Stimulated activated CD8-positive, alpha-beta memory T cell treated with anti-CD3 and anti-CD28 coated beads, Interleukin-12 subunit alpha, Interleukin-12 subunit beta, amount 100 ng/mL, for 1 hour (primary cell): Measurements from ENCODE around the gene NRG2.

ENCODE experiments used
- DNase-seq: peaks from one replicate; pipeline ENCODE4 v3.0.0-alpha.2; 2020; ENCODE audit warnings: low read depth

Gene NRG2

DNA sequence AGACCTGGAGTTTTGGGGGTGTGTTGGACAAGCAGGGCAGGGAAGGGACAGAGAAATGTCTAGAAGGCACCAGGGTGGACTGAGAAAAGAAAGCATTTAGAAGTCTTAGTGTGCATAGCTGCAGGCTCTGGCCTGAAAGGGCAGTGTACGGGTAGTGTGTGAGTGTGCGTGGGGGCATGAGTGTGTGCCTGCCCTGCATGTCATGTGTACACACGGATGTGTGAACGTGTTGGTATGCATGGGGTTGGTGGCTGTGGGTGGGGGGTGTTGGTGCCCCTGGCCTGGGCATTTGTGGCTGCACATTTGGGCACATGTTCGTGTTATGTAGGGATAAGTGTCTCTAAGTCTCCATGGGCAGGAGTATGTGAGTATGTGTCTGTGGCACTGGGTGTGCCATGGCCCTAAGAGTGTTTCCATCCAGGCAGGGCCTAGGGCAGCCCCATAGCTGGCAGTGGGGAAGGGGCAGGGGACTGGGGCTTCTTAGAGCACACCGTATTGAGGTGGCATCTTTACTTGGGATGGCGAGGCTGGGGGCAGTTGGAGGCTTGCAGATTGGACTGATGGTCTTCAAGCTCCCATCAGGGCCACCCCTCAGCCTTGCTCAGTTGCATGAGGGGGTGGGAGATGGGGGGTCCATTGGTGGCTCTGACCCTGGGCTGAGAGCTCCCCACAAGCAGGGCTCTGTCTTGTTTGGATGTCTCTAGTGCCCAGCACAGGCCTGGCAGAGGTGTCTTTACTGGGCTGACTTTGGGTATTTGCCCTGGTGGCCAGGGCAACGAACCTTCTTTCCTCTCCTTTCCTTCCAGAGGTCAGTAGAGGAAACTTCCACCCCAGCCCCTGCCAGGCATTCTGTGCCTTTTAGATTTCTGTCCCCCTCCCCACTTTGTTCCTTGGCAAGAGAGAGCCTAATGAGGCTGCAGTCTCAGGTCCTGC, 232.5 kb downstream of the NRG2 start:
- DNase-seq: no peak

DNA sequence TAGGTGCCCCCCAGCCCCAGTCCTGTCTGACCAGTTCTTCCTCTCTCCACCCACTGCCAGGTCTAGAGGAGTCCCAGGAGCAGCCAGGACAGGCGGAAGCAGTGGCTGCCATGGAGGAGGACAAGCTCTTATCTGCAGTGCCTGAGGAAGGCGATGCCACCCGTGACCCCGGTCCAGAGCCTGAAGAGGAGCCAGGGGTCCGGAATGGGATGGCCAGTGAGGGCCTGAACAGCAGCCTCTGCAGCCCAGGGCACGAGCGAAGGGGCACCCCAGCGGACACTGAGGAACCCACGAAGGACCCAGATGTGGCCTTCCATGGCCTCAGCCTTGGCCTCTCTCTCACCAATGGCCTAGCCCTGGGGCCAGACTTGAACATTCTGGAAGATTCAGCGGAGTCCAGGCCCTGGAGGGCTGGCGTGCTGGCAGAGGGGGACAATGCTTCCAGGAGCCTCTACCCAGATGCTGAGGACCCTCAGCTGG, 233.7 kb downstream of the NRG2 start:
- DNase-seq: no peak

DNA sequence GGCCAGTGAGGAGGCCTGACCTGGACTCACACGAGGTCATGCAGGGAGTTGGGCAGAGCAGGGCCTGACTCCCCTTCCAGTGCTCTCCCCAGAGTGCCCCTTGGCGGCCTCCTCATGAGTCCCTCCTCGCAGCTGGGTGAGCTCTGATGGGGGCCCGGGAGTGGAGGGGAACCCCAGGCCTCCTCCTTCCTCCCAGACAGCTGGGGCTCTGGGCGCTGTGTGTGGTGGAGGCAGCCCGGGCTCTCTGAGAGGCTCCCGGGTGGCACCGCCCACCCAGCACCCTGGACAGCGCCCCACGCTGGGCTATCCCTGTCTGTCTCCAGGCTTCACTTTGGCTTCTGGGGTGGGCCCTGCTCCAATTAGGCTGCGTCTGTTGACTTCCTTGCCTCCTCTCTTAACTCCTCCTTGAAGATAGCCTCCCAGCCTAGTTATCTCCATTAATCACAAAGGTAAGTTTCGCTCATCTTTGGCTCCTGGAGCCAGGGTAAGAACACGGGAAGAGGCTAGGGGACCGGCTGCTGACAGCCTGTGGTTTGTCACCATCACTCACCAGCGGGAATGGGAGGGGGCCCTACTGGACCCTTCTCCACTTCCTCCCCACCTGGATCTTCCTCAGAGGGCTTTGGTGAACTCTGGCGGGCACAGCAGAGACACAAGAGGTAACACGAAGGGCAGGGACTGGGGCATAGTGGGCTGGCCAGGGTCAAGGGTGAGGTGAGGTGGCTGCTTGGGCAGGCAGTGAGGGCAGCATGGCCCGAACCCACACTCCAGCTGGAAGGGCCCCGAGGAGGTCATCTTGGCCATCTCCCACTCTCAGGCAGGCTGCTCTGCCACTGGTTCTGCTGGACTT, 234.4 kb downstream of the NRG2 start:
- no peak for DNase-seq

DNA sequence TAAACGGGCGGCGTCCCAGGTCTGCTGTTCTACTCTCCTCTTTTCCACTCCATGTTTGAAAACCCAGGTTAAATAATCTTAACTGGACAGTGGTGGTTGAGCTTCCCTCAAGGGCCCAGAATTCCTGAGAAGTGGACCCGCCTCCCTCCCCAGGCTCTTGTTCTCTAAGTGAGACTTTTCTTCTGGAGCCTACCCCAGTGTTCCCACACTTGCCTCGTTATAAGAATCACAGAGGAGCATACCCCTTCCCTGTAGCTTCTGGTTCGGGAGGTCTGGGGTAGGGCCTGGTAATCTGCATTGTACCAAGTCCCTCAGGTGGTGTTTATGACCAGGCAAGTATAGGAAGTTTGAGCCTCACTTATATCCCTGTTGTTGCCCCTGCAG, 235.5 kb downstream of the NRG2 start:
- no peak for DNase-seq

DNA sequence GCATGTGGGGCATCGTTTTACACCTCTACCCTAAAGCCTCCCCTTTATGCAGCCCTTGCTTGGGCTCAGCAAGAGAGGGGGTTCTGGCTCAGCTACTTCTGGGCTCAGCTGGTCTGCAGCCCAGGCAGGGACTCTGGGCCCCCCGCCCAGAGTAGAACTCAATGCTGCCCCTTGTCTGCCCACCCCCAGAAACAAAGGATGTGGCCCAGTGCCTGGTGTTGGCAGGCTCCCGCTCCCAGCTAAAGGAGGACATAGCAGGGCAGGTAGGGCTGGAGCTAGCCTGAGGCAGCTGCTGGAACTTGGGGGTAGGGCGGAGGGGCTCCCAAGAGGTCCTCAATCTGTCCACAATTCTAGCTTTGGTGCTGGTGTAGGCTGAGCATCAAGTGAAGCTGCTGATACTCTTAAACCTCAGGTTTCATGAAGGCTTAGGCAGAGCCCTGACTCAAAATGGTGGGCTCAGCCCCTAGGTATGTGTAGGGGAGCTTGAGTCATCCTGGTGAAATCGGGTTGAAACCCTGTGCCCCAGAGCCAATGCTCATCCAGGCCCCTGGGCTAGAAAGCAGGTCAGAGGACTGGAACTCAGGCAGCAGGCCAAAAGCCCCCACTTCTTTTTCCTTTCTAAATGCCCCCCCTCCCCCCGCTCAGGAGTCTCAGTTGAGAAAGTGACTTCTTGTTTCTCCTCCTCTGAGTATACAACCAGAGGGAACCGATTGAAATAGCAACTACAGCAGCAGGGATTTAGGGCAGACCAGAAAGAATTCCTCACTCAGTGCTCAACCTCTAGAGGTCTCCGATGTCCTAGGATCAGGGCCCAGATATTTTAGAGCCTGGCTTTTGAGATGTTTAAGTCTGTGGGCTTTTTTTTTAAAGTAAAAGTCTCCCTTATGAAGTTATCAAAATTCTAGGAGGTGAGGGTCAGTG, 236.1 kb downstream of the NRG2 start:
- no peak for DNase-seq

DNA sequence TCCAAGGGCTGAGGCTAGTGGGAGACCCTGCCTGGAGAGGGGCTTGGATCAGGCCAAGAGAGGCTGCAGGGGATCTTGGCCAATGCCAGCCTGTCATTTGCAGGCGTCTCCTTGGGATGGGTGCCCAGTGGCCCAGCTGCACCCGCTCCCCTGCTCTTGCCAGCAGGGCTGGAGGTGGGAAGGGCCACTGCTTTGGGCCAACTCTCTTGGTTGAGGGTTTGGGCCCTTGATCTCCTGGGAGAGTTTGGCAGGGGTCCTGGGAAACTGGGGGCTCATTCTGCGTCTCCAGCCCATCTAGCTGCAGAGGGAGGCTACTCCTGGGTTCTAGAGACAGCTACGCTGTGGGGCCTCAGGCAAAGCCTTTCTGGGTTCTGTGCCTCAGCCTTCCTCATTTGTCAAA, 237.0 kb downstream of the NRG2 start:
- DNase-seq: no peak

DNA sequence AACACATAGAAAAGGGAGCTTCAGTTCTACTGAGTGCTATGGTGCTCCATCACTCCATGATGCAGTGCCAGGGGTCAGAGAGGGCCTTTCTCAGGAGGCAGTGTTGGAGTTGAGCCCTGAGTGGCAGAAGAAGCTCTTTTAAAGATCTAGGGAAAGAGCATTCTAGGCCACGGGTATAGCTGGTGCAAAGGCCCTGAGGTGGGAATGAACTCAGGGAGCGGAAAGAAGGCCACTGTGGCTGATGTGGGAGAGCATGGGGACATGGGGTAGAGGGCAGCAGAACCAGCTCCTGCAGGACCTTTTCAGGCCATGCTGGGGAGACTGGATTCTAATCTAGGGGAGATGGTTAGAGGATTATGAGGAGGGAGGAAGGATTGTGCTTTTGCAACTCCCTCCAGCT, 237.6 kb downstream of the NRG2 start:
- no peak for DNase-seq

DNA sequence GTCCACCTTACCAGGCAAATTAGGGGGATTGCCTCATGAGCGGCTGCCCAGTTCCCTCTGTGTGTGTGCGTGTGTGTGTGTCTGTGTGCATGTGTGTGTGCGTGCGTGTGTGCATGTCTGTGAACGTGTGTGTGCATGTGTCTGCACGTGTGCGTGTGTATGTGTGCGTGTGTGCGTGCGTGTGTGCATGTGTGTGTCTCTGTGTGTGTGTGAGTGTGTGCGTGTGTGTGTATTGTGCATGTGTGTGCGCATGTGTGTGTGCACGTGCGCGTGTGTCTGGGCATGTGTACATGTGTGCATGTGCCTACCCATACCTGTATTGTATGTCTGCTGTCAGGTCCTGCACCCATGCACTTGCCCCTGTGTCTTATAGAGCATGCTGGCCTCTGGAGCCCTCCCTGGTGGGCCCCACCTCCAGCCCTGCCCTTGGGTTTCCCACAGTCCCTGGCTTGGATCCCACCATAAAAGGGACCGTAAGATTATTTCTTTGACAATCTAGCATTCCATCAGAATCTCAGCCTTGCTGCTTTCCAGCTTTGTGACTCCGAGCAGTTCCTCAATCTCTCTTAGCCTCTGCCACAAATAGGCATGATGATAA, 238.2 kb downstream of the NRG2 start:
- DNase-seq: no peak

DNA sequence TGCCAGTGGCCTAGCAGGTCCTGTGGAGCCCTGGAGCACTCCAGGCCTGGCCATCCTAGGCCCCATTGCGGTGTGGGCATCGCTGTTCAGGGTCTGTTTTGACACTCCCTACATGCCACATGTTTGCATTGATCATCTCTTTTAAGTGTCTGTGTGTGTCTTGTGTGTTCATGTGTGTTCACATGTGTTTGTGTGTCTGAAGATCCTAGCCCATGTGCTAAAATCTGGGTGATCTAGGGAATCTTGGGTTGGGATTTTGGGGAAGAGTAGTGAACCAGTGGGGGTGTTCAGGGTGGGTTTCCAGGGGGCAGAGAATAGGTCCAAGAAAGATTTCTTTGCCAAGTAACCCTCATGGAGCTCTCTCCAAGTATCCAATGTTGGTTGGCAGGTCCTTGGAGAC, 239.1 kb downstream of the NRG2 start:
- no peak for DNase-seq

DNA sequence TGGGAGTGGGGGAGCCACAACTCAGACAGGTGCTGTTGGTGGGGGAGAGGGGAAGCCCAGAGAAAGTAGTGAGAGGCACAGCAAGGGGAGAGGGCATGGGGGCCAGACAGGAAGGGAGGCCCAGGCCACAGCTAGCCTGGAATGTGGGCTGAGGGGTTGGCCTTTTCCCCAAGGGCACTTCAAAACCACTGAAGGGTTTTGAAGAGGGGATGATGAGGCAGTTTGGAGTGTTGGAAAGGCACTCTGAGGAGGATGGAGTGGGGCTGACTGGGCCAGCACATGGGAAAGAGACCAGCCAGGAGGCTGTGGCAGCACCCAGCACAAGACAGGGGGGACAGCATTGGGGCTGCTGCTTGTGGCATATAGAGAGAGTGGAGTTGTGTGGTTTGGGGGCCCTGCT, 243.7 kb downstream of the NRG2 start:
- DNase-seq: no peak

DNA sequence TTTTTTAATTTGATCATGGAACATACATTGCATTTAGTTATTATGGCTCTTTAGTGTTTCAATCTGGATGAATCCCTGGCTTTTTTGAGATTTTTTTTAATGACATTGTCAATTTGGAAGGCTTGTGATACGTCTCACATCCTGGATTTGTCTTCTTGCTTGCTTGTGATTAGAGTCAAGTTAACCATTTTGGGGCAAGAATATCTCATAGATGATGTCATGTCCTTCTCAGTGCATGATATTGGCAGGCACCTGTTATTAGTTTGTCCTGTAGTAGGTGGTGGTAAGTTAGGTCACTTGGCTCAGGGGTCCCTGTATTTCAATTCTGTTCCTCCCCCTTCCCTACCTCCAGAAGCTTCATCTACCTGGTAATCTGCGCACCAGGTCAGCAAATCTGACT, 244.2 kb downstream of the NRG2 start:
- DNase-seq: no peak

DNA sequence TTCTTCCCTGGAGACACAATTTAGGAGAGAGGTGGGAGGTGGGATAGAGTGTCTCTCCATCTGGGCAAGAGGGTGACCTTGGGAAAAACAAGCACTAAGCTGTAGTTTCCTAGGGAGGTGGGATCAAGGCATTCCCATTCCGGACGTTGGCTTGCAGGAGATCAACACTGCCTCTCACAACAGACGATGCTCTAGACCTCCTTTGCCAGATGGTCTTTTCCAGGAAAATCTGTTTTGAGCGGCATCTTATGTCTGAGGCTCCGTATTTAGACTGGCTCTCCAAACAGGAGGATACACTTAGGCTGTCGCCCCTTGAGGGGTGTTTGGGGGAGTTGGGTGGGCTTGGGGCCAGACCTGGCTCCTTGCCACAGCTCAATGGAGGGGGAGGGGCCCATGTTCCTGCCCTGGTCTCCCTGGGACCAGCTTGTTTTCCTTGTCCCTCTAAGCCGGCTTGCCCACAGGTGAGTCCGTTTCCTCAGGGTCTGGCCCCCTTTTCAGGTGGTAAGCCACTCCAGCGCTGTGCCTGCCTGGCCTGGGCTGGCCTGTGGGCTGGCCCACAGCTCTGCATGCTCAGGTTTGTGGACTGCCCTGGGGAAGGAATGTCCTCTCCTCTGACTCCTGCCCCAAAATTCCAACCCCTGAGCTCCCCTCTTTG, 245.1 kb downstream of the NRG2 start:
- no peak for DNase-seq

DNA sequence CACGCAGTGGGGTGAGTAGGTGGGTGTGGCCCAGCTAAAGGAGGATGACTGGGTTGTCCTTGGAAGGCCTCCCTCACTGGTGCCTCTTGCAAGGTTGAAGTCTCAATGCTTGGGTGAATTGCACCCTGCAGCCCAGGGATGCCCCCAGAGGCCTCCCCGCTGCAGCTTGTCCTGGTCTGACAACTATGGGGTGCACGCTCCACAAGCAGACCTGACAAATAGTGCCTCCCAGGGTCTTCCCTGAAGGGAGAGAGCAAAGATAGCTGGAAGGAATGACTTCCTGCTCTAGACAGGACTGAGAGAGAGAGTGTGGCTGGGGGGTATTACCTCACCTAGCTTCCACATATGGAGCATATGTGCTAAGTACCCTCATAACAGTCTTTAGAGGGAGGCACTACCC, 245.8 kb downstream of the NRG2 start:
- DNase-seq: no peak
